BJ (cell line): Measurements from ENCODE around the gene APPL1. TPM values are rescaled to one million over a fixed set of nuclear protein-coding genes. Genes with fewer than 3 reads are reported as not detected.

Source experiments
- CTCF ChIA-PET: fragments of 350-600 bp; formaldehyde crosslinking; extraction: SDS; loops from one replicate; lab custom pipeline; 2021; ENCODE audit warnings: antibody characterized with exemption, inconsistent platforms; lab: Yijun Ruan, JAX
- POLR2A ChIA-PET: fragments of 300-600 bp; sonication (Branson Sonifier 250); formaldehyde crosslinking; extraction: SDS; loops from one replicate; lab custom pipeline; 2021; ENCODE audit warnings: antibody characterized with exemption; lab: Charles Lee
- DNase-seq: peaks from one replicate; pipeline ENCODE4 v3.0.0-alpha.2; 2011; ENCODE audit warnings: low read depth
- H3K27me3 ChIP-seq: 2 replicates; pipeline ENCODE4 v1.6.0; 2011; ENCODE audit warnings: low read length; ENCODE audit not compliant: control insufficient read depth, insufficient read depth
- H3K36me3 ChIP-seq: 2 replicates; pipeline ENCODE4 v1.5.1; 2011; ENCODE audit warnings: low read length; ENCODE audit not compliant: control insufficient read depth, insufficient read depth
- H3K4me3 ChIP-seq: 2 replicates; pipeline ENCODE4 v1.5.1; 2011; ENCODE audit warnings: low read depth, mild to moderate bottlenecking, control low read depth, low read length
- polyA minus RNA-seq: library from RNA; depleted of rRNA, polyadenylated mRNA; stranded (reverse); fragments of >200 nt; gene quantifications from 2 replicates; pipeline ENCODE4 v1.2.3, GENCODE V29; 2011; rRNA and poly(A)+ RNA removed
- polyA plus RNA-seq: library from polyadenylated mRNA; depleted of rRNA; stranded (reverse); fragments of >200 nt; gene quantifications from 2 replicates; pipeline ENCODE4 v1.2.3, GENCODE V29; 2011; rRNA removed
- TF ChIP-seq, protein P1 (sequence below): IDR thresholded peaks from 2 replicates; pipeline ENCODE4 v1.5.1; 2011; ENCODE audit warnings: low read depth, mild to moderate bottlenecking, control low read depth, inconsistent platforms, low read length, moderate library complexity; ENCODE audit not compliant: insufficient read depth

Gene APPL1
- polyA plus RNA-seq (14.1 and 20.6 TPM in 2 replicates), polyA minus RNA-seq (23.4 and 30.7 TPM in 2 replicates)

- CTCF ChIA-PET, result interaction anchor here (1.0 to 1.5 kb wide), 2 partner anchors 57 to 58 kb away, joined by 3 to 6 read pairs; no protein-coding TSS in a partner anchor
- H3K4me3 ChIP-seq, result peak within 1 kb of the TSS; percentile 51
- TF ChIP-seq, protein P1, sequence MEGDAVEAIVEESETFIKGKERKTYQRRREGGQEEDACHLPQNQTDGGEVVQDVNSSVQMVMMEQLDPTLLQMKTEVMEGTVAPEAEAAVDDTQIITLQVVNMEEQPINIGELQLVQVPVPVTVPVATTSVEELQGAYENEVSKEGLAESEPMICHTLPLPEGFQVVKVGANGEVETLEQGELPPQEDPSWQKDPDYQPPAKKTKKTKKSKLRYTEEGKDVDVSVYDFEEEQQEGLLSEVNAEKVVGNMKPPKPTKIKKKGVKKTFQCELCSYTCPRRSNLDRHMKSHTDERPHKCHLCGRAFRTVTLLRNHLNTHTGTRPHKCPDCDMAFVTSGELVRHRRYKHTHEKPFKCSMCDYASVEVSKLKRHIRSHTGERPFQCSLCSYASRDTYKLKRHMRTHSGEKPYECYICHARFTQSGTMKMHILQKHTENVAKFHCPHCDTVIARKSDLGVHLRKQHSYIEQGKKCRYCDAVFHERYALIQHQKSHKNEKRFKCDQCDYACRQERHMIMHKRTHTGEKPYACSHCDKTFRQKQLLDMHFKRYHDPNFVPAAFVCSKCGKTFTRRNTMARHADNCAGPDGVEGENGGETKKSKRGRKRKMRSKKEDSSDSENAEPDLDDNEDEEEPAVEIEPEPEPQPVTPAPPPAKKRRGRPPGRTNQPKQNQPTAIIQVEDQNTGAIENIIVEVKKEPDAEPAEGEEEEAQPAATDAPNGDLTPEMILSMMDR, result no peak
- H3K36me3 ChIP-seq, result no peaks in the 10 kb centered on the region
- no peak for DNase-seq
- H3K27me3 ChIP-seq, result no peaks in the 10 kb centered on the region
- POLR2A ChIA-PET, result interaction anchor here (0.6 kb wide), 1 partner anchor 495 kb away, joined by 5 read pairs; no protein-coding TSS in a partner anchor
Observed at GRCh38 chr3:57227204-57227929, at the start of gene APPL1. APPL1 (plus strand) TSS chr3:57227729; CDS start chr3:57227884, 155 bp downstream.

DNA sequence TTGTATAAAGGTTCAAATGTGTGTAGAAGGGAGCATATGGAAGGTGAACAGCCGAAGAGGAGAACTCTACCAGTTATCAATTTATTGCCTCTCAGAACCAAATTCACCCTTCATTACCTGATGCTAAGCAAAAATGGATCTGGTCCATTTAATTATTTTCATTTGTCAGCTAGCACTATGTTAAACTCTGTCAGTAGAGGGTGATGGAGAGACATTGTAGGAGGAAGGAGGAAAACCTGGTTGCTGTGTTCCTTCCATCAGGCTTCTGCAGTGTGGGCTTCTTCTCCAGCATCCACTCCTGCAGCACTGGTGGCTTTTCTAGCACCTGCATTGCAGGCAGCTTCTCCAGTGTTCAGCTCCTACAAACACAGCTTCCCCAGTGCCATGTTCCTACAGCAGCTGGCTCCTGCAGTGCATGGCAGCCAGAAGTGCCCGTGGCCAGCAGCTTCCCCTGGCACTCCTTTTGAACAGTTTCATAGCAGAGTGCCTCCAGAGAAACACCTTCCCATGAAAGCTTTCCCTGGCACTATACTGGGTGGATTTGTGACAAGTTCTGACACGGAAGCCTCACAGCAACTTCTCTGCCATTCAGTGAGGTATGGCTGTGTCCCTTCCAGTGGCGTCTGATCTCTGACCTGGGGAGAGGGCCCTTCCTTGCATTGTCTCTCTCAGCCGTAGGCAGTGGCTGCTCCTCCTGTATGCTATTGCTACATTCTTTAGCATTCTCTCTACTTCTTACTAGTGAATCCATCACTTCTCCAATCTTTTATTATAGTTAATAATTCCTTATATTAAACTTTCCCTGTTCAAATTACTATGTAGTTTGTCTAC, 47.7 kb upstream of the APPL1 start:
- TF ChIP-seq, protein P1, result peak; percentile 37
- POLR2A ChIA-PET, result no interaction called here

GRCh38 chr3:57184526-57184925, 43.0 kb upstream of the APPL1 start:
- H3K27me3 ChIP-seq, result no peaks in the 10 kb centered on the region
- H3K4me3 ChIP-seq, result no peak overlapping the region
- ChIA-PET POLR2A (no interaction called here), CTCF (interaction anchor here (0.7 to 1.6 kb wide), 2 partner anchors 14 to 90 kb away, joined by 3 to 7 read pairs; no protein-coding TSS in a partner anchor)
- no peak for DNase-seq
- TF ChIP-seq, protein P1, result no peak
- H3K36me3 ChIP-seq, result no peaks in the 10 kb centered on the region

More for the DNA sequence above, 47.7 kb upstream of the APPL1 start:
- no peaks in the 10 kb centered on the region for H3K36me3 ChIP-seq
- CTCF ChIA-PET, result interaction anchor here (0.7 to 2.5 kb wide), 5 partner anchors 9 to 671 kb away, joined by 3 to 14 read pairs (median 3); no protein-coding TSS in a partner anchor
- DNase-seq, result no peak
- H3K27me3 ChIP-seq, result peaks cover 2% of the 10 kb centered on the region; the same call in 1 of the 2 replicates
- H3K4me3 ChIP-seq, result no peak overlapping the region

- Histone ChIP-seq H3K27me3 (no peaks in the 10 kb centered on the region), H3K4me3 (no peak overlapping the region), H3K36me3 (no peaks in the 10 kb centered on the region)
- CTCF ChIA-PET, result interaction anchor here (0.6 to 1.5 kb wide), 2 partner anchors 22 to 1025 kb away, joined by 3 to 4 read pairs; no protein-coding TSS in a partner anchor
- POLR2A ChIA-PET, result no interaction called here
- no peak for DNase-seq
- TF ChIP-seq, protein P1, result no peak
Observed at GRCh38 chr3:57192028-57192427, 35.5 kb upstream of the APPL1 start.
